Smooth muscle cell of the coronary artery (primary cell): Measurements from ENCODE around the gene AZGP1. TPM values are rescaled to one million over a fixed set of nuclear protein-coding genes. Genes with fewer than 3 reads are reported as not detected.

Source experiments
- total RNA-seq: library from RNA; depleted of rRNA; stranded (reverse); fragments of >200 nt; gene quantifications from 2 replicates; pipeline ENCODE4 v1.2.3, GENCODE V29; 2014; ENCODE audit warnings: low replicate concordance

AZGP1 gene
- 0.30 TPM in 1 of 2 replicates, not detected in the other for total RNA-seq

GRCh38 chr7:99975782-99976521, at the start of gene AZGP1:
AZGP1 (minus strand) TSS chr7:99976031; CDS start chr7:99976020, 11 bp downstream.

DNA sequence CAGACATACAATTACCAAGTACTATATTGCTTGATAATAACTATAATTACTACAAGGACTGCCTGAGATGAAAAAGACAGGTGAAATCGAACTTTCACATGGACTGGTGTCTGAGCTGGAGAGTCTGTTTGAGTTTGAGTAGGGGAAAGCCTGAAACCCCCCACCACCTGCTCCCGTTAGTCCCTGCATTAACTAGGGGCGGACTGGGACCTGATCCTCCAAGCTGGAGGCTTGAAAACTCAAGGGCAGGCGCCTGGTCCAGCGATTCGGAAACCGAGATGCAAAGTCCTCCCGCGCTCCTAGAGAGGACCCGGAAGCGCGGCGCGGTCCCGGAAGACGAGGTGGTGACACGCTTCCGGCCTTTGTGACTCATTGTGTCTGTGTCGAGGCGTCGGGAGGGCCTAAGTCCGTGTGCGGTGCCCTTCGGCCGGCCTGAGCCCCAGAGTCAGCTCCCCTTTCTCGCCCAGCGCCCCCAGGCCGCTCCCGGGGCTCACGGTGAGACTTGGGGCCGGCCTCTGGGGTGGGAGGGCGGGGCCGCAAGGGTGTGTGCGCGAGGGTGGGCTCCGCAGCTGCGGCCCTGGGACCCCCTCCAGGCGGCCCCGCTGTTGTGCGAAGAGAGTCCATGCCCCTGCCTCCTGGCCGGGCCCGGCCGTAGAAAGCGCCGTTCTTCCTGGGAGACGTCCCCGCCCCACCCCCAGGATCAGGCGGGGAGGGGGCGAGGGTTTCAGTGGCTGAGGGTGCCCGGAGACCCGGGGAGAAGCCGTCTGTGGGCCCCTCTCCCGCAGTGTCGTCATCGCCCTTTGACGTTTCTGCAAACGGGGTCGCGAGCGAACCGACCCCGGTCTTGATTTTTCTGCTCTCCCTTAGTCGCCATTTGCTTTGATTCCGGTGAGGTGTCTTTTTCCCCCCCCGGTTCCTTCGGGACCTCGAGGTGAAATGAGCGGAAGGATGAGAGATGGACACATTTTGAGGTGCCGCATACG, 39.7 kb upstream of the AZGP1 start, which contains the start of gene ZKSCAN1:
Gene ZKSCAN1, plus strand, starts transcription at position 365 of the 983 bp plus-strand sequence. CDS start 7,911 bp downstream, outside the sequence.

GRCh38 chr7:99928994-99929729, 46.7 kb downstream of the AZGP1 start, which contains the start of gene GJC3:
GJC3 (minus strand) TSS chr7:99929620; CDS start chr7:99929620, 0 bp downstream.

GRCh38 chr7:99918959-99919813, 56.6 kb downstream of the AZGP1 start, which contains the start of gene TRIM4:
TRIM4 (minus strand) TSS chr7:99919530; CDS start chr7:99919401, 129 bp downstream.

Other genes starting within 250 kb of the AZGP1 start
- 0.23 TPM in 1 of 2 replicates, not detected in the other for gene CYP3A7, start 240.8 kb downstream of the AZGP1 start, total RNA-seq
- not detected in 2 replicates for gene CYP3A4, start 191.8 kb downstream of the AZGP1 start, total RNA-seq
- gene CYP3A43, start 148.0 kb downstream of the AZGP1 start, total RNA-seq: not detected in 2 replicates
- gene OR2AE1, start 99.0 kb downstream of the AZGP1 start, total RNA-seq: 0.12 TPM in 1 of 2 replicates, not detected in the other
- 21.2 and 32.1 TPM in 2 replicates for gene TRIM4, start 56.5 kb downstream of the AZGP1 start, total RNA-seq
- gene GJC3, start 46.4 kb downstream of the AZGP1 start, total RNA-seq: not detected in 2 replicates
- gene ZKSCAN1, start 39.6 kb upstream of the AZGP1 start, total RNA-seq: 33.1 and 37.3 TPM in 2 replicates
- 8.2 and 9.8 TPM in 2 replicates for gene ZSCAN21, start 73.7 kb upstream of the AZGP1 start, total RNA-seq
- 11.8 and 19.1 TPM in 2 replicates for gene ZNF3, start 105.7 kb upstream of the AZGP1 start, total RNA-seq
- gene COPS6, start 112.9 kb upstream of the AZGP1 start, total RNA-seq: 77.9 and 108 TPM in 2 replicates
- 23.5 and 39.1 TPM in 2 replicates for gene MCM7, start 125.4 kb upstream of the AZGP1 start, total RNA-seq
- 15.3 and 19.6 TPM in 2 replicates for gene AP4M1, start 125.6 kb upstream of the AZGP1 start, total RNA-seq
- 13.3 and 25.1 TPM in 2 replicates for gene TAF6, start 143.3 kb upstream of the AZGP1 start, total RNA-seq
- 34.4 and 67.6 TPM in 2 replicates for gene CNPY4, start 143.6 kb upstream of the AZGP1 start, total RNA-seq
- 1.4 and 2.2 TPM in 2 replicates for gene MBLAC1, start 150.9 kb upstream of the AZGP1 start, total RNA-seq
- 119 and 142 TPM in 2 replicates for gene LAMTOR4, start 172.9 kb upstream of the AZGP1 start, total RNA-seq
- 3.0 and 4.4 TPM in 2 replicates for gene TRAPPC14, start 182.7 kb upstream of the AZGP1 start, total RNA-seq
- 1.5 and 2.3 TPM in 2 replicates for gene GAL3ST4, start 192.6 kb upstream of the AZGP1 start, total RNA-seq
- gene GPC2, start 201.3 kb upstream of the AZGP1 start, total RNA-seq: 1.4 and 3.1 TPM in 2 replicates
- gene STAG3, start 201.9 kb upstream of the AZGP1 start, total RNA-seq: 0.30 and 1.4 TPM in 2 replicates
- gene PVRIG, start 243.9 kb upstream of the AZGP1 start, total RNA-seq: not detected in 2 replicates